ENCODE measurements around the gene ACOXL.
A peak's percentile ranks its signal among the peaks of the same experiment; 100 is the strongest.
"Not testable (repeated sequence)": the region's sequence is repeated elsewhere in the genome, so short reads cannot be mapped to it uniquely, and the experiment has no call there.

The ACOXL gene

DNA sequence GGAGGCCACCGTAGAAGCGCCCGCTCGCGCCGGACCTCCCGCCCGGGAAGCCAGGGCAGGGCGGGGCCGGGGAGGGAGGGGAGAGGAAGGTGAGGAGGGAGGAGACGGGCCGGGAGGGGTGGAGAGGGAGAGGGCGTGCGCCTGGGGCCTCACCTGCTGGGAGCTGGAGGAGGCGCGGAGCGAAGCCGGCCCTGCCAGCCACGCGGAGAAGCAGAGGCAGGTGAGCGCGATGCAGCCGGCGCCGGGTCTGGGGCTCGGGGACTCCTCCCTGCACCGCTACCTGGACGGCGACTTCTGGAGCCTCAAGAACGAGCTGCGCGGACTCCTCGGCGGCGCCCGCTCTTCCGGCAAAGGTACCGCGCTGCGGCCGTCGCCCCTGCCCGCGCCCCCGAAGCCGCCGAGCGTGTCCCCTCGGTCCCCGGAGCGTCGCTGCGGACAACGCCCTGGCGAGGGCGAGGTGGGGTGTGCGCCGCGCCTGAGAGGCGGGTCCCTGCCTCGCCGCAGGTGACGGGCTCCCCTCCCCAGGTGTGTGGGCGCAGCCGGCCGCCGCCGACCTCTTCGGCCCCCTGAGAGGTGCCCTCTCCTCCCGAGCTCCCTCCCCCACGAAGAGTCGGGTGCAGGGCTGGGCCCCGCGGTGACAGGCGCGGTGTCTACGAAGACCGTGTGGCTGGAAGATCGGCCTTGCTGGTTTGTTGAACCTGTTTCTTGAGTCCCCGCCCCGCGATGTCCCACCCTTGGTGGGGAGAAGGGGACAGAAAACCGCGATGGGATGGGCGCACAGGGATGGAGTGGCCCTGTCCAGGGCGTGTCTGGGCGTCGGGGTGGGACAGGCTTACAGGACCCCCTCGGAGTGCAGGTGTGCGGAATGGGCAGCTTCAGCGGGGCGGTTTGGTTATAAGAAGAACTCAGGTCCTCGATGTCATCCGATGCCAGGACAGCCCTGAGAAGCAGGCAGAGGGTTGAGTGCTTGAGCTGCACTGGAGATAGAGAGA lies at the start of gene ACOXL:
Gene ACOXL, plus strand, starts transcription at position 152 of the 992 bp plus-strand sequence. CDS start 35,817 bp downstream, outside the sequence.
- no peak for DNase-seq

- DNase-seq, result no peak
Measured at GRCh38 chr2:110682872-110683271, 49.5 kb upstream of the ACOXL start.

DNA sequence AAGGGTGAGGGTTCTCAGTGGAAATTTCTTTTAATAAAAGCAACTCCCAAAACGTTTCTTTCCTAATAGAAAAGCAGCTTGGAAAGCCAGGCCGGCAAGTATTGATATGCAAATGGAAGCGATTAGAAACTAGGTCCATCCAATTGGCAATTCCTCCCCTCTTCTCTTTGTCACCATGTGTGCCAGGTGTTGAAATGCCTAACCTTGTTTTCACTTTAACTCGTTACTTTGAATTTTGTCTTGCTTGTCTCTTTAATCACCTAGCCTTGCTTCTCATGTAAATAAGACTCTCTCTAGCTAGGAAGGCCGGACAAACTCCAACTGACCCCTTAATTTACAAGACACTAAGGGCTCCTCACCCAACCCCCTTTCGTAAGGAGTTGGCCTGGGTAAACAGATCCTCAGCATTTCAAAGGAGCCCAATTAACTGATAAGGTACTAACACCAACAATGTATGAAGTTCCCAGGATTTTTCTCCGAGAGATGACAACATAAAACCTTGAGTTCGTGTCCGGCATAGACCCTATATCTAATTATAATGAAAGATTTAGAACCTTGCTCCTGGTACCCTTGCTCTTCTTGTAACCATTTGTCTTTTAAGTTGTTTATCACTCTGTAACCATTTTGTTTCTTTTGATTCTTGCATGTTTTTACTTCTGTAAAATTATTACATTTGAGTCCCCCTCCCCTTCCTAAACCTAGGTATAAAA lies 44.4 kb upstream of the ACOXL start:
- DNase-seq, result not testable (repeated sequence)

DNA sequence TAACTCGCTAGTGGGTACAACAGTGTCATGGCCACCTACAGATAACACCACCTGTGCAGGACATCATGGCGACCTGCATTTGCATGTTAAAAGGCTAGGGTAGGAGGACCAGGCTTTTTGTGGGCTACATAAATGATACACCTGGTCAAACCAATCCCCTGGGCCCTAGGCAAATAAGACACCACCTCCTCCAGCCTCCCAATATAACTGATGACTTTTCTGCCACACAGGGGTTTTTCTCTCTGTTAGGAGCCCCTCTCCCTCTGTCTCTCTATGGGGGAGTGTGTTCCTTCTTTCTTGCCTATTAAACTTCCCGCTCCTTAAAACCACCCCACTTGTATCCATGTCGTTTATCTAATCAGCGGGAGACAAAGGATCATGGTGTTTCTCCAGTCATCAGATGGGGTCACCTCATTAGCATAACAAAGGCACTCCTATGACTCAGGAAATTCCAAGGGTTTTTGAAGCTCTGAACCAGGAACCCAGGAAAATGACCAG lies 43.7 kb upstream of the ACOXL start:
- no peak for DNase-seq

- DNase-seq, result no peak
Measured at GRCh38 chr2:110690083-110690965, 42.0 kb upstream of the ACOXL start.

- no peak for DNase-seq
Measured at GRCh38 chr2:110691612-110692258, 40.6 kb upstream of the ACOXL start.

DNA sequence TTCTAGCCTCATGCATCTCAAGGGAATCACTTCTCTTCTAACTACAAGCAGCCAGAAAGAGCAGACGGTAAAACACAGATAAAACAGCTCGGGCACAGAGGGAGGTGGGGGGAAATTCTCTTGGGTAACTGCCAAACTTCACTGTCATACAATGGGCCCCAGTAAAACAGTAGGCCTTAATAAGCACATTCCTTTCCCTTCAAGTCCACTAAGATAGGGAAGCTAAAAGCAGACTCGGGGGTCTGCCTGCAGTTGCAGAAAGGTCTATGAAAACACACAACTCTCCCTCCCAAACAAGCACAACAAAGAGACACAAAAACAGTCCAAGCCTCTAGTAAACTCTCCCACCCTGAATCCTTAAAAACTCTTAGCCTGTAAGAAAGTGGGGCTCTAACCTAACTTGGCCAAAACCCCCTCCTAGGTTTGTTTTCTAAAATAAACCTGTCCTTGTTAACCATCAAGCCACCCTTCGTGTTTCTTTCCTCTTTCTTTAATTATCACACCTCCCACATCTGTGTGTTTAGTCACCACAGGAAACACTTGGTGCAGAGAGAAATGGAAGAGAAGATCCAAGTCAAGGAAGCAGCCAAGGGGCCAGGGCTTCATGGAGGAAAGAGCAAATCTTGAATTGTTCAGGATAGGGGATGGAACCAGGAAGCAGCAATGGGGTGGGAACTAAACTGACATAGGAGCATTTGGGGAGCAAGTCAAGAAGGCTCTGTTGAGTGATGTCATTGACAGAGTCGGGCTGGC lies 37.1 kb upstream of the ACOXL start:
- not testable (repeated sequence) for DNase-seq

DNA sequence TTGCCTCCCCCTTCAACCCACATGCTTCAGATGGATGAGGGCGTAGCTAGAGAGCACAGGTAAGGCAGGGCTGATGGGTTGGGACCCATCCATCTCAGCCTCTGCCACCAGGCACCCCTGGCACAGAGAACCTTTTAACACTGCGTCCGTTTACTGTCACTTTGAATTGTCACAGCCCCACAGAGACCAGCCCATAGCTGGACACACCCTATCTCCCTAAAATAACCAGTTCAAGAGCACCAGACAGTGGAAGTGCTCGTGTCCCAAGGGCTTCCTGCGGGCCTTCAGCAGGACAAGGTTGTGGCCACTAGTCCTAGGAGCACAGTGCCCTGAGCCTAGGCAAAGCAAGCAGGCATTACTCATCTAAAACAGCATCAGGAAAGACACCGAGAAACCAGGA lies 34.1 kb upstream of the ACOXL start:
- not testable (repeated sequence) for DNase-seq

DNA sequence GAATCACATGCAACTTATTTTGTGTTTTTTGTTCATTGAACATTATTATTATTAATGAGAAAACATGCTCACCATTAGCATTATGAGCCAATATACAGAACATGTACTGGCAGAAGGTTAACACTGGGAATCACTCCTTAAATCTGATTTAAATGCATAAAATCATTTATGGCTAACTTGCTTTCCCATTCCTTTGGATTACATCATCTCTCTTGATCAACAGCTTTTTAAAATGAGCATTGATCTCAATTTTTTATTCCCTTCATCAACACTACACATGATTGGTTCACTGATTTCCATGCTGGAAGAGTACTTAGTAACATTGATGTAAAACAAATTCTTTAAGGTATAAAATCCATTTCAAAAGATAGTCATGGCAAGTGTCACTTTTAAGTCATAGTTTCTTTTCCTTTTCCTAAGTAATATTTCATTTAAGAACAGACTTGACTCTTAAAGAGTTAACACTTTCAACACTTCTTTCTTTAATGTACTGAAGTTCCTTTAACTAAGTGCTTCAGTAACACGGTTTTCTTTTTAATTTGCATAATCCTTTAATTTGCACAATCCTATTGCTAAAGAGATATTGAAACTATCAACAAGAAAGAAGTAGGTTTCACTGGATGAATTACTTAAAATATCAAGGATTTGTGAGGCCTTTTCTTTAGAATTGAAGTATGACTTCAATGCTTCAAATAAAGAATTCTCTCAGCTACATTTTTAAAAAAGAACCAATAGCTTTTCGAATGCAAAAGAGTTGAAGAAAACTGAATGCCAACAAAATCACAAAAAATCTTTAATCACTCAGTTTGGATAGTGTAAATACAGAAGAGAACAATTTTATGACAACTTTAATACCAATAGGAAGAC lies 29.6 kb upstream of the ACOXL start:
- no peak for DNase-seq

DNA sequence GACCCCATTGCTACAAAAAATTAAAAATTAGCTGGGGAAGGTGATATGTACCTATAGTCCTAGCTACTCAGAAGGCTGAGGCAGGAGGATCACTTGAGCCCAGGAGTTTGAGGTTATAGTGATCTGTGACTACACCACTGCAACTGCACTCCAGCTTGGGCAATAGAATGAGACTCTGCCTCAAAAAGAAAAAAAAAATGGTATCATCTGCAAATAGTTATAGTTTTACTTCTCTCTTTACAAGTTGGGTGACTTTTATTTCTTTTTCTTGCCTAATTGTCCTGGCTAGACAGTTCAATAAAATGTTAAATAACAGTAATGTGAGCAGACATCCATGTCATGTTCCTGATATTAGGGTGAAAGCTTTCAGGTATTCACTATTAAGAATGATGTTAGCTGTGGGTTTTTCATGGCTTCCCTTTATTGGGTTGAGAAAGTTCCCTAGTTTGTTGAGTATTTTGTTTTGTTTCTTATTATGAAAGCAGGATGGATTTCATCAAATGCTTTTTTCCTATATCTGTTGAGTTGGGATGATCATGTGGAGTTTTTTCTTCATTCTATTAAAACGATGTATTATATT lies 24.9 kb upstream of the ACOXL start:
- DNase-seq, result no peak

GRCh38 chr2:110708455-110708854 lies 23.9 kb upstream of the ACOXL start:
- DNase-seq, result no peak

DNA sequence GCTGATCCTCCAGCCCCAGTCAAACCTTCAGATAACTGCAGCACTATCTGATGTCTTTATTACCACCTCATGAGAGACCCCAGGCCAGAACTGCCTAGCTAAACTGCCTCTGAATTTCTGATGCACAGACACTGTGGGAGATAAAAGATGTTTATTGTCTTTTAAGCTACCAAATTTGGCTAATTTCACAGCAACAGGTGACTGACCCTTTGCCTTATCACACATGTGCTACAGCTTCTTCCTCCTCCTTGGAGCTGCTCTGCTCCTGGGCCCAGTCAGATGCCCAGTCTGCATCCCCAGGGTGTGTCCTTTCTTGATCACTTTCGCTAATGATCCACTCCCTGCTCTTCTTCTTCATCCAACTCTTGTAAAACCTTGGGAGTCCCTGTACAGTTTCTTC lies 19.6 kb upstream of the ACOXL start:
- no peak for DNase-seq

DNA sequence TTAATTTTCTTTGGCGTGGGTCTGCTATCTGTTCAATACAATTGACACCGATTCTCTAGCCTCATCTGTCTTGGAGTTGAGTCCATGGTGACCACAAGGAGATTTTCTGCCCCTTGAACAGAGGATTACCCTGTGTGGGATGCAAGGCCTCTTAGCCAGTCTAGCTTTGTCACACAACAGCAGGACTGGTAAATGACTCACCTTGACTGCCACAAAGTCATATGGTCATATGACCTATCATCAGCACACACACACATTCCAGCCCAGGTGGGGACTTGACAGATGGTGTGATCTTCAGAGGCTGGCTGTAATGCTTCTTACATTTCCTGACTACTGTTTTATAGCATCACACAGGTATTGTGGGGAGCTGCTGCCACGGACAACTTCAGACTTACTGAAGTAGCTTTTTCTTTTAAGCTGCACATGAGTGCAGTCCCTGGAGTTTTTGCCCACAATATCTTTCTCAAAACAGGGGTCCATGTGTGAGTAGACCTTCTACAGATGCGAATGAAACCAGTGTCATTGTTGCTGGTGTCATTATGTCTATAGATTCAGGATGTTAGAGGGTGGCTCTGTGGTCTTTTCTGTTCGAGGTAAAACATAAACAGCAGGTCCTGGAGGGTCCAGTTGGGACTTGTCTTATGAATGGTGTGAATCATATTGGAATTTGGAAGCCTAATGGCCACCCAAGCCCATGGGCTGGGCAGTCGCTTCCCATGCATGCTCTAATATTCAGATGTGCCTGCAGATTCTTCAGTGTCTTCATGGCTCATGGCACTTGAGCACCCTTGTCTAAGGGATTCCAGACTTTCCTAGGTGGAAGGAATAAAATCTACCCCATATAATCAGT lies 18.6 kb upstream of the ACOXL start:
- DNase-seq, result no peak

DNA sequence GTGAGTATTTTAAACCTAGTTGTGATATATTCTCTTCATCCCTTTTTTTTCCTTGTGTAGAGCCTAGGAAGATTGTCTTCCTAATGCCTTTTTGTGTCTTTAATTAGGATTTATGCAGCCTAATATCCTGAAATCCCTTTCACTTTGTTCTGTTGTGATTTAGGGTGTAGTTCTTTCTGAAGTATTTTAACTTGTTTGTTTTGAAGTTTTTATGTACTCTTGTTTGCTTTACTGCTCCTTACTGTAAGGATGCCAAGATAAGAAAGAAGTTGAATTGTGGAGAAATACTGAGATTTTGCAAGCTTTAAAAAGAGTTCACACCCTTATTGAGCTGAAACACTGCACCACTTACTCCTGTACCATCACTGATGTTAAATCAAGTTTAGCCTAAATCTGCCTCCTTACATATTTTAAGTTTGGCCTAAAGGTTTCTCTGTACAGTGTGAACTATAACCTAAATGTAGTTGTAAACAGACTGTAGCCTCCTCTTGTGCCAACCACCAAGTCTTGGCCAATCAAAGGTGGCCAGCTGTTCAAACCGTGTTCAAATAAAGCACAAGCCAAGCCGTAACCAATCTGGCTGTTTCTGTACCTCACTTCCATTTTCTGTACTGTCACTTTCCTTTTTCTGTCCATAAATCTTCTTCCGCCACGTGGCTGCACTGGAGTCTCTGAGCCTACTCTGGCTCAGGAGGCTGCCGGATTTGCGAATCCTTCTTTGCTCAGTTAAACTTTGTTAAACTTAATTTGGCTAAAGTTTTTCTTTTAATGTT lies 17.7 kb upstream of the ACOXL start:
- peak; percentile 6 for DNase-seq

- peak; percentile 74 for DNase-seq
Measured at GRCh38 chr2:110716959-110717645, 15.3 kb upstream of the ACOXL start.

GRCh38 chr2:110717734-110718133 lies 14.6 kb upstream of the ACOXL start:
- DNase-seq, result peak; percentile 6

- DNase-seq, result no peak
Measured at GRCh38 chr2:110718382-110718781, 14.0 kb upstream of the ACOXL start.

DNA sequence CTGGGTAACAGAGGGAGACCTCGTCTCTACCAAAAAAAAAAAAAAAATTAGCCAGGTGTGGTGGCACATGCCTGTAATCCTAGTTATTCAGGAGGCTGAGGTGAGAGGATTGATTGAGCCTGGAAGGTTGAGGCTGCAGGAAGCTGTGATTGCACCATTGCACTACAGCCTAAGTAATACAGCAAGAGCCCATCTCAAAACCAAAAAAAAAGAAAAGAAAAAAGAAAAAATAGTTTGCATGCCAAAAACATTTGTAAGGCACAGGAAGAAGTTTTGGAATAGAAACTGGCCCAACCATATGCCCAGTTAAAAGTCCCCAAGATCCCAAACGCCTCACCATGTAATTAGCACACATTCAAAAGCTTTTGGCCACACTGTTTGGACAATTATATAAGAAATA lies 13.4 kb upstream of the ACOXL start:
- DNase-seq, result peak; percentile 19

All from HCEC 1CT (cell line).